HCT116 (cell line): ENCODE results near the gene ZNF425.

Experiments used
- CEBPB ChIP-seq: IDR thresholded peaks from 2 replicates; pipeline ENCODE4 v1.6.1; 2012; ENCODE audit warnings: low read depth
- CTCF ChIP-seq, 3 experiments: fragments of 200-600 bp in 1 of 3; sonication (generic) in 1 of 3; IDR thresholded peaks in 2 of 3; conservative IDR thresholded peaks in 1 of 3; 2 replicates each; pipeline ENCODE4 v1.5.1; 2012 to 2017; ENCODE audit warnings: low read depth in 2 of 3, low read length in 2 of 3, antibody characterized with exemption in 1 of 3, borderline replicate concordance in 1 of 3, control low read depth in 1 of 3, mild to moderate bottlenecking in 1 of 3, mixed read lengths in 1 of 3, mixed run types in 1 of 3, moderate library complexity in 1 of 3; ENCODE audit not compliant: insufficient read depth in 1 of 3
- ELF1 ChIP-seq: IDR thresholded peaks from 2 replicates; pipeline ENCODE4 v1.6.1; 2012; ENCODE audit warnings: low read depth, borderline replicate concordance
- EZH2 ChIP-seq: fragments of 200-600 bp; sonication (generic); IDR thresholded peaks from 2 replicates; pipeline ENCODE4 v1.6.1; 2017; ENCODE audit warnings: antibody characterized with exemption, mixed run types
- POLR2A ChIP-seq: IDR thresholded peaks from 2 replicates; pipeline ENCODE4 v1.7.0; 2011; ENCODE audit warnings: borderline replicate concordance; ENCODE audit not compliant: insufficient read depth, insufficient read length; ENCODE audit errors: extremely low read depth
- POLR2AphosphoS5 ChIP-seq: IDR thresholded peaks from 2 replicates; pipeline ENCODE4 v1.6.1; 2011; ENCODE audit warnings: mild to moderate bottlenecking, low read depth, low read length, moderate library complexity
- RAD21 ChIP-seq: IDR thresholded peaks from 2 replicates; pipeline ENCODE4 v1.6.1; 2012; ENCODE audit warnings: low read depth, mild to moderate bottlenecking
- SIN3A ChIP-seq: IDR thresholded peaks from 2 replicates; pipeline ENCODE4 v1.6.1; 2012; ENCODE audit warnings: low read depth
- SP1 ChIP-seq: IDR thresholded peaks from 2 replicates; pipeline ENCODE4 v1.6.1; 2012; ENCODE audit warnings: low read depth
- TF ChIP-seq, protein P1 (sequence below): IDR thresholded peaks from 2 replicates; pipeline ENCODE4 v1.6.1; 2012

DNA sequence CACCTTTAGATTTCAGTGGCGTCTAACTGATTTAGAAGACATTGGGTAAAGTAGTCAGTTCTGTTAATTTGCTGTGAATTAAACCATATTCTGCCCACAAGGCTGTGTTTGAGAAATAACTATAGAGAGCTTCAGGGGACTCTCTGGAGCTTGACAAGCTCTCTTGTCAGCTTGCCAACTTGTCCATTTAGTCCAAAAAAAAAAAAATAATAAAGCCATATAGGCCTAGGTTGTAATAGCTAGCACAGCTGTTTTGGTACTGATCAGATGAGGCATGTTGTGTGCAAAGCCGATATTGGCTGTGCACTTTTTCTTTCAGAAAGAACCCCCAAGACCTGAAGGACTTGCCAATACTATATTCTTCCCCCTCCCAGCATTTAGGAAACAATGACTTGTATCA, 49.0 kb upstream of the ZNF425 start:
- TF ChIP-seq, protein P1, sequence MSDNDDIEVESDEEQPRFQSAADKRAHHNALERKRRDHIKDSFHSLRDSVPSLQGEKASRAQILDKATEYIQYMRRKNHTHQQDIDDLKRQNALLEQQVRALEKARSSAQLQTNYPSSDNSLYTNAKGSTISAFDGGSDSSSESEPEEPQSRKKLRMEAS: no peak
- TF ChIP-seq CEBPB (no peak), CTCF (IDR thresholded peaks at IDR 0.05 in 2 of 3, conservative IDR thresholded peaks at IDR 0.05 in 1 of 3; ENCODE audit: borderline replicate concordance in 1 of 3, insufficient read depth in 1 of 3, low read depth in 2 of 3, low read length in 2 of 3) (no peak), ELF1 (no peak), RAD21 (no peak), SIN3A (no peak), POLR2A (no peak), EZH2 (no peak), SP1 (no peak), POLR2AphosphoS5 (no peak)
